IPS-18c (cell line): Measurements from ENCODE around the gene EZH1.
A peak's percentile ranks its signal among the peaks of the same experiment; 100 is the strongest.

Experiments
- H3K4me3 ChIP-seq: 2 replicates; pipeline ENCODE4 v1.7.0; 2013; ENCODE audit warnings: low read depth, mild to moderate bottlenecking, low read length, moderate library complexity; ENCODE audit not compliant: insufficient read depth
- H3K9me3 ChIP-seq: one replicate; pipeline ENCODE4 v1.6.1; 2013; ENCODE audit warnings: mild to moderate bottlenecking, low read length, moderate library complexity; ENCODE audit not compliant: control insufficient read depth, insufficient read depth

The EZH1 gene

GRCh38 chr17:42678951-42679491, 65.8 kb downstream of the EZH1 start:
- peak overlapping the region; percentile 86; the same call in 1 of the 2 replicates for H3K4me3 ChIP-seq

GRCh38 chr17:42677921-42678781, 66.7 kb downstream of the EZH1 start:
- Histone ChIP-seq H3K4me3 (peak overlapping the region; percentile 86), H3K9me3 (no peaks in the 10 kb centered on the region)

More at GRCh38 chr17:42678951-42679491, 65.8 kb downstream of the EZH1 start:
- H3K9me3 ChIP-seq, result no peaks in the 10 kb centered on the region

GRCh38 chr17:42677012-42677857, 67.6 kb downstream of the EZH1 start:
- Histone ChIP-seq H3K4me3 (peak overlapping the region; percentile 95; the same call in 1 of the 2 replicates), H3K9me3 (no peaks in the 10 kb centered on the region)

- H3K4me3 ChIP-seq, result peak within 1 kb of the TSS; percentile 95
- no peaks in the 10 kb centered on the region for H3K9me3 ChIP-seq
Observed at GRCh38 chr17:42676424-42677011, 68.3 kb downstream of the EZH1 start, which contains the start of gene PLEKHH3. PLEKHH3 (minus strand) TSS chr17:42676994; CDS start chr17:42676563, 431 bp downstream.

- peak overlapping the region; percentile 95 for H3K4me3 ChIP-seq
- no peaks in the 10 kb centered on the region for H3K9me3 ChIP-seq
Observed at GRCh38 chr17:42675965-42676423, 68.8 kb downstream of the EZH1 start.

GRCh38 chr17:42675348-42675964, 69.4 kb downstream of the EZH1 start:
- H3K9me3 ChIP-seq, result no peaks in the 10 kb centered on the region
- peak overlapping the region; percentile 95 for H3K4me3 ChIP-seq

- peak overlapping the region; percentile 95 for H3K4me3 ChIP-seq
- H3K9me3 ChIP-seq, result no peaks in the 10 kb centered on the region
Observed at GRCh38 chr17:42674755-42675347, 70.0 kb downstream of the EZH1 start.

- Histone ChIP-seq H3K4me3 (peak overlapping the region; percentile 34), H3K9me3 (no peaks in the 10 kb centered on the region)
Observed at GRCh38 chr17:42673885-42674754, 70.7 kb downstream of the EZH1 start.

- Histone ChIP-seq H3K4me3 (peak overlapping the region; percentile 28; the same call in 1 of the 2 replicates), H3K9me3 (no peaks in the 10 kb centered on the region)
Observed at GRCh38 chr17:42673266-42673884, 71.5 kb downstream of the EZH1 start.

GRCh38 chr17:42672038-42672437, 72.8 kb downstream of the EZH1 start:
- Histone ChIP-seq H3K4me3 (peak overlapping the region; percentile 46), H3K9me3 (no peaks in the 10 kb centered on the region)

GRCh38 chr17:42670789-42671657, 73.8 kb downstream of the EZH1 start:
- Histone ChIP-seq H3K9me3 (no peaks in the 10 kb centered on the region), H3K4me3 (peak overlapping the region; percentile 46)

GRCh38 chr17:42669977-42670788, 74.7 kb downstream of the EZH1 start:
- H3K9me3 ChIP-seq, result no peaks in the 10 kb centered on the region
- peak overlapping the region; percentile 55 for H3K4me3 ChIP-seq

- Histone ChIP-seq H3K9me3 (no peaks in the 10 kb centered on the region), H3K4me3 (peak overlapping the region; percentile 40)
Observed at GRCh38 chr17:42669705-42669976, 75.2 kb downstream of the EZH1 start.
